ENCODE data around the gene AFF1.
"Not testable (repeated sequence)": the region's sequence is repeated elsewhere in the genome, so short reads cannot be mapped to it uniquely, and the experiment has no call there.

Gene AFF1

DNA sequence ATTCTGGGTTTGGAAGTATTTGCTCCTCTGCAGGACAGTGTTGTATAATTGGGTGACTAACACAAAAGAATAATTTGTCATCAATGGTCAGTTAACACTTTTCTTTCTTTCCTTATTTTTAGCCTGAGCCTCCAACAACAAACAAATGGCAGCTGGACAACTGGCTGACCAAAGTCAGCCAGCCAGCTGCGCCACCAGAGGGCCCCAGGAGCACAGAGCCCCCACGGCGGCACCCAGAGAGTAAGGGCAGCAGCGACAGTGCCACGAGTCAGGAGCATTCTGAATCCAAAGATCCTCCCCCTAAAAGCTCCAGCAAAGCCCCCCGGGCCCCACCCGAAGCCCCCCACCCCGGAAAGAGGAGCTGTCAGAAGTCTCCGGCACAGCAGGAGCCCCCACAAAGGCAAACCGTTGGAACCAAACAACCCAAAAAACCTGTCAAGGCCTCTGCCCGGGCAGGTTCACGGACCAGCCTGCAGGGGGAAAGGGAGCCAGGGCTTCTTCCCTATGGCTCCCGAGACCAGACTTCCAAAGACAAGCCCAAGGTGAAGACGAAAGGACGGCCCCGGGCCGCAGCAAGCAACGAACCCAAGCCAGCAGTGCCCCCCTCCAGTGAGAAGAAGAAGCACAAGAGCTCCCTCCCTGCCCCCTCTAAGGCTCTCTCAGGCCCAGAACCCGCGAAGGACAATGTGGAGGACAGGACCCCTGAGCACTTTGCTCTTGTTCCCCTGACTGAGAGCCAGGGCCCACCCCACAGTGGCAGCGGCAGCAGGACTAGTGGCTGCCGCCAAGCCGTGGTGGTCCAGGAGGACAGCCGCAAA, 179.6 kb downstream of the AFF1 start:
- DNase-seq (ENCODE audit: low read depth in 2 of 2) = no peak

DNA sequence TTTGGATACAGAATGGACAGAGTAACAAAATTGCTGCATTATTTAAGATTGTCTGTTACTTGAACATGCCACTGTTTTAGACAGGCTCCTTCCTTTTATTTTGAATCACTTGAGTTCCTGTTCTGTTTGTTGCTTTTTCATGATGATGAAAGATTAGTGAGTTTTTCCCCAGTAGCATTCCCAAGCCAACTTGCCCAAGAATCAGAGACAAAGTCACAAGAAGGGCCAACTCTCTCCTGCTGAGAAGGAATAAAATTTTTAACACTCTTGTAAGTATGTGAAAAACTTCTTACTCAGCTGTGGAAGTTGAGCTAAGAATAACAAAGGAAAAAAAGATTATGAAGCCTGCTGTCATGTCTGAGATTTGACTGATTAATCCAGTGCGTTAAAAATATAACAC, 181.4 kb downstream of the AFF1 start:
- no peak for DNase-seq (ENCODE audit: low read depth in 2 of 2)

DNA sequence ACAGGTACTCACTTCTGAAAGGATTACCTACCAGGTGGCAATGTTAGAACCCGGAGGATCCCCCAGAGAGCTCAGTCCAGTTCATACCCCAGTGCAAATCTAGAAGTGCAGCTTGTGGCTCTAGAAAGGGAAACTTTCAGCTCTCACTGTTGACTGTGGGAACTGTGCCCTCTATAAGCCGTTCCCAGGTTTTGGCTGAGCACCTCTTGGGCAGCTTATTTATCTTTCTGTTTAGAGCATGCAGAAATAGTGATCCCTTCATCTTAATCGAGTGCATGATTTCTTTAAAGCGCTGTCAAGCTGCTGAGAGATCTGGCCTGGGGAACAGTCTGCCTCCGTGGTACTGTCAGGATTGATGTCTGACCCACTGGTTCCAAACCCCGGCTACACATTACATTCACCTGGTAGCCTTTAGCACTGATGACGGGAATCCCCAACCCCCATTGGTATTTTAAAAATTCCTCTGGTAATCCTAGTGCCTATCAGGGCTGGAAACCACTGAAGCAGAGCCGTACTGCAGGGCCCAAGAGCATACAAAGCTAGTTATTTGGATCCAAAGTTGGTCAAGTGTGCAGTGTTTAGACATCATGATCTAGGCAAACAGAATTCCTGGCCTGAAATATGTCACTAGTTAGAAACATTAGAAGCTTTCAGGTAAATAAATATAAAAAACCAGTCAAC, 182.4 kb downstream of the AFF1 start:
- no peak for DNase-seq (ENCODE audit: low read depth in 2 of 2)

DNA sequence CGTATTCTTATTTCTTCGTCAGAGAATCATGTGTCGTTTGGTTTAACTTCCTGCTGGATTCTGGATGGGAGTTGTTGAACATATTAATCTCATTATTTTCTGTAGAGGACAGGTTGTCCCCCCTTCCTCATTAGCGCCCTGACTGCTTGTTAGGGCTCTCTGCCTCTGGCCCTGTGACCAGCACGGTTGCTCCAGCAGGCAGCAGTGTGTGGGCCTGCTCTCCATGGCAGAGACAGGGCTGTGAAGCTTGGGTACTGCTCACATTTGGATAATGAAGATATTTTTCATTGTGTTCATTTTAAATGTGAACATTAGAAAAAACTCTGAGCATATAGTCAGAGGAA, 182.9 kb downstream of the AFF1 start:
- no peak for DNase-seq (ENCODE audit: low read depth in 2 of 2)

DNA sequence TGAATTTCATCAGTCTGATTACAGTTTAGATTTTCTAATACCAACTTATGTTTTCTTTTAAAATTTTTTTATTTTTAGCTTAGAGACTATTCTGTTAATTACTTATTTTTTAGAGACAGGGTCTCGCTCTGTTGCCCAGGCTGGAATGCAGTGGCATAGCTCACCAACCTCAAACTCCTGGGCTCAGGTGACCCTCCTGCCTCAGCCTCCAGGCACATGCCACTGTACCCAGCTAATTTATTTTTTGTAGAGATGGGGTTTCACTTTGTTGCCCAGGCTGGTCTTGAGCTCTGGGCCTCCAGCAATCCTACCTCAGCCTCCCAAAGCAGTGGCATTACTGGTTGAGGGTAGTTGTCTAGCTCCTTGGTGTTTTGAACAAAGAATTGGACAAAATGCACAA, 183.6 kb downstream of the AFF1 start:
- no peak for DNase-seq (ENCODE audit: low read depth in 2 of 2)

DNA sequence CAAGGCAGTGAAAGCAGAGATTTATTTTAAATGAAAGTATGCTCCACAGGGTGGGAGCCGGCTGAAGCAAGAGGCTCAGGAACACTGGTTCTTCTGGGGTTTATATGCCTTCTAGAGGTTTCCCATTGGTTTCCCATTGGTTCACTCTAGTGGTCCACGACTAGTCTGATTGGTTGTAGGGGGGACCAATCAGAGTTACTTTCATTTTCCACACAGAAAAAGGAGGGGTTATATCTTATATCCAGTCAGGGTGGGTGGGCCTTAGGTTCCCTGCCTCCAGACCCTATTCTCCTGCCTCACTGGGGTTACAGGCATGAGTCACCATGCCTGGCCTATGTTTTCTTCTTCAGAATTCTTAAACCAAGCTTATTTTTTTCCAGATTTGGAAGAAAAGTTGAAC, 184.0 kb downstream of the AFF1 start:
- DNase-seq (ENCODE audit: low read depth in 2 of 2) = peak; percentile 50 to 53

DNA sequence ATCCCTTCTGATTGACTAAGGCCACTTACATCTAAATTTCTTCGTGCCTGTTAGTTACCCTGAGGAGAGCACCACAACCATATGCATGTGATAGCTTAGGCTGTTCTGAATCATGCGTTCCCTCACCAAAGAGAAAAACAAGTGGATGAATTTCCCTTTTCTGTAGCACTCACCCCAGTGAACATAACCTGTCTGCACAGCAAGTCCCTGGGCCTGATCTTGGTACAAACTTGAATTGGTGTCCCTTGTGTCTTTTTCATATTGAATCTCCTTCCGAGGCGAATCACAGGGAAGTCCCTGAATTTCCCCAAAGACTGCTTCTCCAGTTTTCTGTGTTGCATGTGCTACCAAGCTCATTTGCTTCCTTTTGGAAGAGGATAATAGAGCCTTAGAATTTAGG, 185.2 kb downstream of the AFF1 start:
- DNase-seq (ENCODE audit: low read depth in 2 of 2) = no peak

DNA sequence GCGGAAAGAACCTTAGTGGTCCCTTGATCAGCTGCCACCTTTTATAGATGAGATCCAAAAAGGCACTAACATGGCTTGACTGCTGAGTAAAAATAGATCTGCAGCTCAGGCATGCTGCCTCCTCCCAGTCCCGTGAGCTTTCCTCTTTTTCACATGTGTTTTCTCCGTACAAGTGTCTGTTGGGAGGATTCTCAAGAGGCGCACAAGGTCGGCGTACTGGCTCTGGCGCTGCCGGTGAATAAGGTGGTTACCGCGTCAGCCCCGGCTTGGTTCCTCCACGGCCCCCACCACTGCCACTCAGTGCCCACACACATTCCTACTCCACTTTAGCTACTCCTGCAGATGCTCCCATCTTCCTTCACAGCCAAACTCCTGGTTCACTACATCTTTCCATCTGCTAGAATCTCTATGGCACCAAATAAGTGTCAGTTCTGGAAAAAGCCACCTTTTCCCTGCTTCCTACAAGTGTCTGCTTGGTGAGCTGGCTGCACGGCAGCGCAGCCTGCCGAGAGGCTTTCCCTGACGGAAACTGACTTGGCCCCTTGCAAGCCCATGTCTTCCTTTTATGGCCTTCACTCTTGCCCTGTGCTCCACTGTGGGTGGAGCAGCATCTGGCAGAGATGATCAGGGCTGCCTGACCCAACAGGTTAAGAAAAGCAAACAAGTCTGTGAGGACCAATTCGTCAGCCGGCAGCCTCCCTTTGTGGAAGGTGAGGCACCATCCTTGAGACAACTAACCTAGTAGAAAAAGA, 185.8 kb downstream of the AFF1 start:
- DNase-seq (ENCODE audit: low read depth in 2 of 2) = no peak

DNA sequence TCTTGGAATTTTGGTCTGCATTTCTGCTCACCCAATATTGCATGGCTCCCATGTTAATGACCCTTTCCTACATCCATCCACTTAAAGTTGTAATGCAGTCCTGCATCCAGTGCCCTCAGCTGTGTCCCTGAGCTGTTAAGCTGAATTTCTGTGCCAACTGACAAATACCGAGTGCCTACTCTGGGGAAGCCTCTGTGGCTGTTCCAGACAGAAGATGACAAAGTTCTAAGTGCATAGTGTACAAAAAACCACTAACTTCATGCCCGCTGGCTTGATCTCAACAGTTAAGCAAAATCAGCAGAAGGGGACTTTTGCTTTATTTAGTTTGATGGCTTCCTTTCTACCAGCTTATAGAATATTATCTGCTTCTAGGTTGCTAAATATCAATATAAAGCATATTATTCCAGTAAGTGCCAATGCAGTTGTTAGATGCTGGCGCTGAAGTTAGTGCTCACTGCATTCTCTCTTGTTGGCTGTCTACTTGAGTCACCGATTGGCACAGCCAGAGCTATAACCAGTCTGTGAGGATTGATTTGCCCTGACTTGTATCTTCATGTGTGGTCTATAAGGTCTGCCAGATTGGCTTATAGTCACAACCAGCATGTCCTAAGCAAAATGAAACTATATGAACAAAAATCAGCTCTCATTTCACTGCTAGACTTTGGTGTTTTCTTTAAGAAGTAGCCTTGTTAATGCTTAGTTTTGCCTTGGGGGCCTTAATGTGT, 186.7 kb downstream of the AFF1 start:
- DNase-seq (ENCODE audit: low read depth in 2 of 2) = no peak

DNA sequence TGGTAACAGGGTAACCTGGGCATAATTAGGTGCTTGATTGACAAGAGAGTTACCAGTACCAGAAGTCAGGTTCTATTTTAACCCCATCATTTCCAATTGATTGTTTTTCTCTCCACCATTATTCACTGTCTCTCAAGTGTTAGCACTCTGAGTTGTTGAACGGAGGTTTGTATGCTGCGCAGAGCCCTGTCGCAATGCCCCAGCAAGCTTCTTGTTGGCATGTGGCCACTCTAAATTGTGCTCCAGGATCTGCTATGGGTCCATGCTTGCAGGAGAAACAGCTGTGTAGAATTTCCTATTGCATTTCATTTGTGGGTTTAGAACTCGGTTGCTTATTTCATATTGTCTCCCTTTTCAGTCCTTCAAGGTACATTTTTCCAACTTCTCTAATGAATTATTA, 187.4 kb downstream of the AFF1 start:
- DNase-seq (ENCODE audit: low read depth in 2 of 2) = no peak

DNA sequence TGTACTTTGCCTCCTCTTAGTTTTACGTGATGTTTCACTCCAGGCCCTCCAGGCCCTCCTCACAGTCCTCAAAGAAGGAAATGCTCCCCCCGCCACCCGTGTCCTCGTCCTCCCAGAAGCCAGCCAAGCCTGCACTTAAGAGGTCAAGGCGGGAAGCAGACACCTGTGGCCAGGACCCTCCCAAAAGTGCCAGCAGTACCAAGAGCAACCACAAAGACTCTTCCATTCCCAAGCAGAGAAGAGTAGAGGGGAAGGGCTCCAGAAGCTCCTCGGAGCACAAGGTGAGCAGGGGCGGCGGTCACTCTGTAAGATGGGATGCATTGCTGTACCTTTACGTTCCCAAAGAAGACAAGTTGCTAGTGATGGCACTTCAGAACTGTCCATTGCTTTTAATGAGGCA, 191.2 kb downstream of the AFF1 start:
- no peak for DNase-seq (ENCODE audit: low read depth in 2 of 2)

DNA sequence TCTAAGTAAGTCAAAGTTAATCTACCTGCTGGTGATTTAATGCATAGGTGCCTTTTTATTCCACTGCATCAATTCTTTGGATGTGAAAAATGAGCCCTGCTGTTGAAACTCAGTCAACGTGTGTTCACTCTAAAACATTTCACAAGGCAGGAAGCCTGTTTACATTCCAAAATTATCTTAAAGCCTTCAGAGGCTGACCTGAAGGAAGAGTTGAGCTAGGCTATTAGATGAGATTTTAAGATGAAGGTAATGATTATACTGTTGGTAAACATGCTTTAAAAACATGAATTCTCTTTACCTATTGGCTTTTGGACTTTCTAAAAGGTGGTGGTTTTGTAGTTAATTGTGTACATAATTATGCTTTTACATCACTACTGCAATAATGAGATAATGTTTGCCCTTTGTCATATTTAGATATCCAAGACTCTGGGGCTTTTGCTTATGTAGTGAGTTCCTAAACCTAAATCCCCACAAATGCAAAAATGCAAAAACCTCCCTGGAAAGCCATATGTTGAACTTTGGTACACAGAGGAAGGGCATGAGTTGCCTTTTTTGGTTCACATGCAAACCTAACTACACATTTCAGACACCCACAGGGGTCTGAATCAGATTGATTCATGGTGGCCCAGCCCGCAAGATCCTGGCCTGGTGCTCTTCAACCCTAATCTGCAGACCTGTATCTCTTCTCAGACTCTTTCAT, 193.3 kb downstream of the AFF1 start:
- no peak for DNase-seq (ENCODE audit: low read depth in 2 of 2)

DNA sequence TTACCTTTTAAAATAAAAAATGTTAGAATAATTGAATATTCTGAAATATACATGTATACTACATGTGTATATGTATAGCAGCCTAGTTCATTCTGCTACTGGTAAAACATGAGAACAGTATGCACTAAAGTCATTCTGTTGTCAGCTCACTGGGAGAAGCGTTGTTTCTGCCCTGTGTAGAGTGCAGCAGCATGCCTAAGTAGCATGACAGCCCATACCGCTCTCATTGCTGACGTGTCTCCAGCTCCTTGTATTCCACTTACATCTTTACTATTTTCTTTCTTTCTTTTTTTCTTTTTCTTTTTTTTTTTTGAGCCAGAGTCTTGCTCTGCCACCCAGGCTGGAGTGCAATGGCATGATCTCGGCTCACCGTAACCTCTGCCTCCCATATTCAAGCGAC, 194.9 kb downstream of the AFF1 start:
- no peak for DNase-seq (ENCODE audit: low read depth in 2 of 2)

DNA sequence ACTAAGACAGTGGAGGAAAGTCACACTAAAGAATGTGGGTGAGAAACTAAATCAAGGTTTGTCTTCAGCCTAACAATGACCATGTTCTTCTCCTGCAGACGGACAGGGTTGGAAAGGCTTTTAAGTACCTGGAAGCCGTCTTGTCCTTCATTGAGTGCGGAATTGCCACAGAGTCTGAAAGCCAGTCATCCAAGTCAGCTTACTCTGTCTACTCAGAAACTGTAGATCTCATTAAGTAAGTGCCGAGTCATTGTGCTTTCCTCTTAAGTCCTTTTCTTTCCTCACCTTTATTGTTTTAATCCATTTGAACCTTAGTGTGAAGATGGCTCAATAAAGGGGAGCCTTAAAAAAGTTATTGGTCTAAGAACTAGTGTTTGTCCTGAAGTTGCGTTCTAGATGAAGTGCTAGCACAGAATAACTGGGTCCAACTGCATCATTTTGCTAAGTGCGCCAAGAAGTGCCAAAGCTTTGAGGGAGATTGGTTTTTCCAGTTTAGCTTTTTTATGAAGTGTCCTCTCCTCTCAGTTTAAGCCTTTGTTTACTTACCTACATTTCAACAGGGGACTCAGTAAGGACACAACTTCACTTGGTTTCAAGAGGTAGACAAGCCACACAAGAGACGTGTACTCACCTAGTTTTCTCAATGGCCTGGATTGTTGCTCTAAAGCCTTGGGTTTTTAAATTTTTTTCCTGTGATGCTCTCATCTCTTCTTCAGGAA, 196.3 kb downstream of the AFF1 start:
- DNase-seq (ENCODE audit: low read depth in 2 of 2) = no peak

DNA sequence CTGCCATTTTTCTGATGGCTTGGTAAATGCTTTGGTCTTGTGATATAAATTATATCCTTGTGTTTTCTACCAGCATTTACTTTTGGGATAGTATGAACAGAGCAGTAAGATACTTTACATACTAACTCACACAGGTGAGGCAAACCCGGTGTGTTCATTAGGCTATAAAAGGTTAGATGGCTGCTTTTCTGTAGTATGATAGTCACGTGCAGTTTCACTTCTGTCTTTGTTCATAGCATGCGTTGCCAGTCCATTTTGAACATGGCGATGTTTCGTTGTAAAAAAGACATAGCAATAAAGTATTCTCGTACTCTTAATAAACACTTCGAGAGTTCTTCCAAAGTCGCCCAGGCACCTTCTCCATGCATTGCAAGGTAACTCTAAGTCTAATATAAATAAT, 197.2 kb downstream of the AFF1 start:
- no peak for DNase-seq (ENCODE audit: low read depth in 2 of 2)

DNA sequence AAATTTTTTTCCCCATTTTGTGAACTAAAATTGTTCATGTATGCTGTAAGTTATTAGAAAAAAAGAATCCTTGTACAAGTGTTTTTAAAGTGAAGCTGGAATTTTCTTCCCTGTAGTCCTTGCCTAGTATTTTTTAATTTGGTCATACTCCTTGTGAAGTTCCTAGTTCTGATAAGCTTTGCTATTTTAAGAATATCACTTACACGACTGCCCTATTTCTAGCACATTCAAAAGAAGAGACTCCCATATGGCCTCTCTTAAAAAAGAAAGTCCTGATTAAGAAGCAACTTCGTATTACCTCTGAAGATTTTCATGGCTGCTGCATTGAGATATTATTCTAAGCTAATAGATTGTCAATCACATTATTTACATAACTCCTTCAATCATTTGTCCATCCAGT, 198.4 kb downstream of the AFF1 start:
- no peak for DNase-seq (ENCODE audit: low read depth in 2 of 2)

DNA sequence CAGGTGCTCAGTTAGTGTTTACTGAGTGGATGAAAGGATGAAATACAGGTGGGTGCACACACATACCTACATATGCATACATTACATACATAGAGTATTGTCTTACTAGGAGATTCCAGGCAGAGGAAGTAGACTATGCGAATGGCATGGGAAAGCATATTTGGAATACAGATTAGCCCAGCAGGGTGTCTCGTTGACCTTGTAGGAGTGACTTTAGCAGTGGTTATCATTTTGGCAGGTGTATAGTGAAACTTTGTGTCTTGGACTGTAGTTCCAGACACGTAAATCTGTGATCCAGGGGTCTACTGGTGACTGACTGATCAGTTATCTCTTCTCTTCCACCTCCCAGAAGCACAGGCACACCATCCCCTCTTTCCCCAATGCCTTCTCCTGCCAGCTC, 199.3 kb downstream of the AFF1 start:
- no peak for DNase-seq (ENCODE audit: low read depth in 2 of 2)

DNA sequence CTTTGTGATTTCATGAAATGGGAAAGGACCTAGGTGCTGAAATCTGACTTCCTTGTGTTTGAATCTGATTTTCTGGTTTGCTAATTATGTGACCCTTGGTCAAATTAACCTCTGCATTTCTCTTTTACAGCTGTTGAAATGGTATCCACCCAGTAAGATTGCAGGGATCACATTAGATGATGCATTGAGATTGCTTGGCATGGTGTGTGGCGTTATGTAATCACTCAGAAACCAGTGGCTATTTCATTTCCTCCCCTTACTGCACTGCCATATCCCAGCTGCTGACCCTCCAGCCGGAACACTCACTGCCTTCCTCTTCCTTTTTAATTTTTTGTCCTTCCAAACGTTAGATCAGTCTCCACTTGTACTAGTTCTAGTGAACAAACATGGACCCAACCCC, 206.6 kb downstream of the AFF1 start:
- no peak for DNase-seq (ENCODE audit: low read depth in 2 of 2)

DNA sequence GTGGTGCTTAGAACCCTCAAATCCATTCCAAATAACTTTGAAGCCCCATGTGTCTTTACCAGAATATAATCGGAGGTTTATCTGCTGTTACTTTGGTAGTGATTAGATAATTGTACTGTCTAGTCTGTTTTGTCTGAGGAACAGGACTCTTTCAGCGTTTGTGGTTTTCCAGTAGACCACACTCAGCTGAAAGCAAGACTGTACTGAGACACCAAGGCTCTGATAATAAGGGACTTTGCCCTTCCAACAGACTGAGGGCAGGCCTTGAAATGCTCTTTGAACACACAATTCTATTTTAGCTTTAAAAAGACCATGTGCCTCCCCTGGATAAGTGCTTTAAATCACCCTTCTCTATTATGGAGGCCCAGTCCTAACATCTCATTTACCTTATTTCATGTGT, 209.5 kb downstream of the AFF1 start:
- DNase-seq (ENCODE audit: low read depth in 2 of 2) = no peak

DNA sequence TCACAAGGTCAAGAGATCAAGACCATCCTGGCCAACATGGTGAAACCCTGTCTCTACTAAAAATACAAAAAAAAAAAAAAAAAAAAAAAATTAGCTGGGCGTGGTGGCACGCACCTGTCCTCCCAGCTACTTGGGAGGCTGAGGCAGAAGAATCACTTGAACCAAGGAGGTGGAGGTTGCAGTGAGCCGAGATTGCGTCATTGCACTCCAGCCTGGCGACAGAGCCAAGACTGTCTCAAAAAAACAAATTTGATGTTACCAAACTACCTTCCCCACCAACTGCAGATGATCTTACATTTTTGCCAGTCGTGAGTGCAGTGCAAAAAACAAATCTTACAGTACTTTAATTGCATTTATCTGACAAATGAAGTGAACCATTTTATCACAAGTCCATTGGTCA, 211.1 kb downstream of the AFF1 start:
- not testable (repeated sequence) for DNase-seq (ENCODE audit: low read depth in 2 of 2)

DNA sequence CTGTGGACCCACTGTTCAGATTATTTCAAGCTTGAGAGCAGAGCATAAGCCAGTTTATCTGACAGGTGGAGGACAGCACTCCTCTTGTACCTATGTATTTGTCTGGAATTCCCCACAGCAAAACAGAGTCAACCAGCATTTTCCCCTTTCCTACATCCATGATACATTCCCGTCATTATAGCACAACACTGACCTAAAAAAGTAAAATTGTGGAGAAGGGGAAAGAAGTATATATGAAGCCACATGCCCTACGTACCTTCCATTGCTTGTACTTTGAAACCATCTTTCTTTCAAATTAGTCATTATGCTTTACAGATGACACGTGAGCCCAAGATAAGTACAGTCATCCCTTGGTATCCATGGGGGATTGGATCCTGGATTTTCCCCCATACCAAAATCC, 212.3 kb downstream of the AFF1 start:
- DNase-seq (ENCODE audit: low read depth in 2 of 2) = no peak

All from fibroblast of skin of left quadriceps (primary cell).